NB4 (cell line): ENCODE results near the gene PEG3.

ENCODE experiments used
- POLR2A ChIP-seq: IDR thresholded peaks from 2 replicates; pipeline ENCODE4 v1.6.1; 2011; ENCODE audit warnings: mild to moderate bottlenecking; ENCODE audit not compliant: insufficient read length; ENCODE audit errors: extremely low read depth
- TF ChIP-seq, protein P1 (sequence below): IDR thresholded peaks from one replicate; pipeline ENCODE4 v1.5.1; 2012; ENCODE audit warnings: low read depth, low read length

DNA sequence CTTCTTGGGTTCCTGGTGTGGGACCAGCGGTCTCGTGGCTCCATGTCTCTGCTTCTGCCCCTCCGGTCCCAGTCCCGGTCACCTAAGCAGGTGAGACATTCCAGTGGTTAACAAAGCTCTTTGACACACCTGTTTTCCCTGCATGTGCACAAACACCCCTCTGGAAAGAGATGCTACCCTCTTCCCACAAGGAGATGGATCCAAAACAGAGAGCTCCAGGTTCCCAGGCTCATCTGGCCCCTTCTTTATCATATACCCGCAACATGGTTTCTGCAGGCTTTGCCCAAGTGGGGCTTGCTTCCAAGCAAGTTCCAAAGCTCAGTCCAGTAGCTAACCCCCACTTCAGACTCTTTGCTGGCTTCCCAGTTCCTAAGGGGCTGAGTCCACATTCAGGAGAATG lies 17.8 kb downstream of the PEG3 start:
- TF ChIP-seq, protein P1, sequence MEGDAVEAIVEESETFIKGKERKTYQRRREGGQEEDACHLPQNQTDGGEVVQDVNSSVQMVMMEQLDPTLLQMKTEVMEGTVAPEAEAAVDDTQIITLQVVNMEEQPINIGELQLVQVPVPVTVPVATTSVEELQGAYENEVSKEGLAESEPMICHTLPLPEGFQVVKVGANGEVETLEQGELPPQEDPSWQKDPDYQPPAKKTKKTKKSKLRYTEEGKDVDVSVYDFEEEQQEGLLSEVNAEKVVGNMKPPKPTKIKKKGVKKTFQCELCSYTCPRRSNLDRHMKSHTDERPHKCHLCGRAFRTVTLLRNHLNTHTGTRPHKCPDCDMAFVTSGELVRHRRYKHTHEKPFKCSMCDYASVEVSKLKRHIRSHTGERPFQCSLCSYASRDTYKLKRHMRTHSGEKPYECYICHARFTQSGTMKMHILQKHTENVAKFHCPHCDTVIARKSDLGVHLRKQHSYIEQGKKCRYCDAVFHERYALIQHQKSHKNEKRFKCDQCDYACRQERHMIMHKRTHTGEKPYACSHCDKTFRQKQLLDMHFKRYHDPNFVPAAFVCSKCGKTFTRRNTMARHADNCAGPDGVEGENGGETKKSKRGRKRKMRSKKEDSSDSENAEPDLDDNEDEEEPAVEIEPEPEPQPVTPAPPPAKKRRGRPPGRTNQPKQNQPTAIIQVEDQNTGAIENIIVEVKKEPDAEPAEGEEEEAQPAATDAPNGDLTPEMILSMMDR, result no peak
- TF ChIP-seq POLR2A, result no peak
